B cell (primary cell): ENCODE results near the gene SUMF2. TPM values are rescaled to one million over a fixed set of nuclear protein-coding genes. Genes with fewer than 3 reads are reported as not detected.

Experiments used
- ATAC-seq: fragments of 200-7000 bp; cut with Tn5 transposase; one replicate; pipeline ENCODE4 v1.10.0; 2021; ENCODE audit warnings: low read depth, mild to moderate bottlenecking, moderate number of reproducible peaks, moderate library complexity
- CTCF ChIA-PET: fragments of 350-600 bp; sonication (Branson Sonifier 250); formaldehyde crosslinking; loops from one replicate; lab custom pipeline; 2021; ENCODE audit warnings: antibody characterized with exemption, inconsistent platforms; lab: Charles Lee
- POLR2A ChIA-PET: fragments of 350-600 bp; sonication (Branson Sonifier 250); formaldehyde crosslinking; loops from one replicate; lab custom pipeline; 2021; ENCODE audit warnings: antibody characterized with exemption; lab: Charles Lee
- DNase-seq: peaks from one replicate; pipeline ENCODE4 v3.0.0; 2013
- H2AFZ ChIP-seq: 2 replicates; pipeline ENCODE4 v1.6.1; 2012; ENCODE audit warnings: mild to moderate bottlenecking, low read depth, low read length; ENCODE audit not compliant: insufficient read depth, poor library complexity, severe bottlenecking
- H3K27ac ChIP-seq, 2 donors: 1 replicate in 1 of 2; 2 replicates in 1 of 2; pipeline ENCODE4 v1.5.1; 2012 to 2013; ENCODE audit warnings: low read length in 2 of 2, mild to moderate bottlenecking in 2 of 2, moderate library complexity in 1 of 2
- H3K27me3 ChIP-seq, 4 experiments: fragments of 200-600 bp in 1 of 4; sonication (generic) in 1 of 4; replicated peaks in 1 of 4; 1 replicate in 2 of 4; 2 replicates in 2 of 4; pipeline versions ENCODE4 v1.6.1 to v1.7.0; 2013 to 2016; ENCODE audit warnings: low read length in 3 of 4, mild to moderate bottlenecking in 2 of 4, mixed read lengths in 1 of 4, moderate library complexity in 1 of 4; ENCODE audit not compliant: insufficient read depth in 4 of 4, control insufficient read depth in 3 of 4; ENCODE audit errors: control extremely low read depth in 1 of 4
- H3K36me3 ChIP-seq, 2 experiments: replicated peaks in 1 of 2; 1 replicate in 1 of 2; 2 replicates in 1 of 2; pipeline versions ENCODE4 v1.6.1 to v1.7.1; 2013; ENCODE audit warnings: low read length in 1 of 2; ENCODE audit not compliant: insufficient read depth in 2 of 2, control insufficient read depth in 1 of 2; ENCODE audit errors: control extremely low read depth in 1 of 2, extremely low read depth in 1 of 2
- H3K4me1 ChIP-seq, 2 donors: fragments of 200-600 bp in 1 of 2; sonication (generic) in 1 of 2; 1 replicate in 1 of 2; 2 replicates in 1 of 2; pipeline versions ENCODE4 v1.5.1 to v1.6.1; 2013 to 2017; ENCODE audit warnings: low read length in 2 of 2; ENCODE audit not compliant: control insufficient read depth in 2 of 2, insufficient read depth in 2 of 2
- H3K4me2 ChIP-seq: replicated peaks from 2 replicates; pipeline ENCODE3; 2012; ENCODE audit warnings: mild to moderate bottlenecking, low read depth, low read length; ENCODE audit not compliant: poor library complexity, severe bottlenecking
- H3K4me3 ChIP-seq, 5 experiments: fragments of 200-600 bp in 1 of 5; sonication (generic) in 1 of 5; 1 replicate in 3 of 5; 2 replicates in 2 of 5; pipeline versions ENCODE4 v1.5.1 to v1.7.0; 2011 to 2016; ENCODE audit warnings: low read length in 4 of 5, mild to moderate bottlenecking in 4 of 5, low read depth in 2 of 5, control low read depth in 1 of 5, moderate library complexity in 1 of 5; ENCODE audit not compliant: insufficient read depth in 1 of 5; ENCODE audit errors: control extremely low read depth in 1 of 5, extremely low read depth in 1 of 5
- H3K79me2 ChIP-seq: fragments of 200-600 bp; sonication (generic); one replicate; pipeline ENCODE4 v1.6.0; 2016; ENCODE audit warnings: low read length; ENCODE audit not compliant: control insufficient read depth, insufficient read depth
- H3K9ac ChIP-seq: fragments of 200-600 bp; sonication (generic); 2 replicates; pipeline ENCODE4 v1.6.1; 2017; ENCODE audit warnings: mild to moderate bottlenecking, low read length, moderate library complexity
- H3K9me3 ChIP-seq, 3 donors: one replicate each; pipeline versions ENCODE4 v1.6.1 to v1.7.1; 2013; ENCODE audit warnings: low read length in 2 of 3; ENCODE audit not compliant: control insufficient read depth in 2 of 3, insufficient read depth in 1 of 3; ENCODE audit errors: control extremely low read depth in 1 of 3
- H4K20me1 ChIP-seq: 2 replicates; pipeline ENCODE4 v1.6.0; 2012; ENCODE audit warnings: mild to moderate bottlenecking, low read length; ENCODE audit not compliant: insufficient read depth, control insufficient read depth, poor library complexity, severe bottlenecking
- H3K27ac Mint-ChIP-seq: one replicate; pipeline ENCODE4 v1.8.0; 2021; ENCODE audit warnings: mixed read lengths
- H3K27me3 Mint-ChIP-seq: one replicate; pipeline ENCODE4 v1.8.0; 2021; ENCODE audit warnings: mixed read lengths
- H3K4me1 Mint-ChIP-seq: one replicate; pipeline ENCODE4 v1.8.0; 2021; ENCODE audit warnings: mixed read lengths
- H3K4me3 Mint-ChIP-seq: one replicate; pipeline ENCODE4 v1.8.0; 2021; ENCODE audit warnings: mixed read lengths
- H3K9me3 Mint-ChIP-seq: one replicate; pipeline ENCODE4 v1.8.0; 2022; ENCODE audit warnings: mixed read lengths; ENCODE audit not compliant: insufficient read depth
- EZH2 ChIP-seq: IDR thresholded peaks from 2 replicates; pipeline ENCODE4 v1.6.1; 2012; ENCODE audit warnings: borderline replicate concordance, low read depth, mild to moderate bottlenecking, moderate library complexity, low read length; ENCODE audit not compliant: insufficient read depth, poor library complexity, severe bottlenecking
- WGBS: methylation state at CpG from one replicate; pipeline ENCODE4 v1.1.5; 2013; ENCODE audit warnings: missing lambda C conversion rate; ENCODE audit not compliant: insufficient coverage; 5-methylcytosine and 5-hydroxymethylcytosine counted together
- intact Hi-C: fragments of 100-400 bp; cut with micrococcal nuclease; formaldehyde crosslinking; loops from one replicate; pipeline ENCODE4 v1.10.0; 2022
- polyA plus RNA-seq: library from polyadenylated mRNA; depleted of rRNA; stranded (reverse); fragments of >200 nt; gene quantifications from 2 replicates; pipeline ENCODE4 v1.2.3, GENCODE V29; 2012
- total RNA-seq, 2 donors: library from RNA; stranded (reverse); fragments of 120-200 nt in 1 of 2; gene quantifications; 1 replicate in 1 of 2; 2 replicates in 1 of 2; pipeline versions ENCODE4 v1.2.3 to v1.2.4, GENCODE V29; 2013 to 2022
- TF ChIP-seq, protein P1 (sequence below): fragments of 200-600 bp; IDR thresholded peaks from one replicate; pipeline ENCODE4 v1.8.0; 2022; ENCODE audit warnings: antibody characterized with exemption, mild to moderate bottlenecking

The SUMF2 gene
- total and polyA plus RNA-seq, 2 donors (not counting 1 experiment from before 2014, with no cell fraction given) = 101 to 115 TPM

DNA sequence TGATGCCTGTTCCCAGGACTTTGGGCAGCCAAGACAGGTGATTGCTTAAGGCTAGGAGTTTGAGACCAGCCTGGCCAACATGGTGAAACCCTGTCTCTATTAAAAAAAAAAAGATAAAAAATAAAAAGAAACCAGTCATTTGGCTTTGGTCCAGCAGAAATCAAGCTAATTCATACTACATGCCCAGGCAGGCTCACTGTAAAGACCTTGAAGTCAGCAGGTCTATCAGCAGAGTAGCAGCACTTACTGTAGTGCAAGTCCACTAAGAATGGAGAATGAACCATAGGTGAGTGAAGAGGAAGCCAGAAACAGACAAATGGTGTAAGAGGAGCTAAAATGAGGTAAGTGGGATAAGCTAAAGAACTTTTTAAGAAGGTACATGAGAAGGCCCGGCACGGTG, 37.5 kb upstream of the SUMF2 start:
- Histone ChIP-seq H3K9me3 (no peaks in the 10 kb centered on the region), H4K20me1 (no peaks in the 10 kb centered on the region), H3K27ac (no peak overlapping the region), H3K27me3 (no peaks in the 10 kb centered on the region), H3K4me3 (no peak overlapping the region), H3K36me3 (no peaks in the 10 kb centered on the region), H2AFZ (no peak overlapping the region), H3K9ac (no peak overlapping the region), H3K79me2 (no peaks in the 10 kb centered on the region), H3K4me1 (no peaks in the 10 kb centered on the region), H3K4me2 (no peak overlapping the region)
- intact Hi-C loops = no loop called here
- Mint-ChIP-seq H3K27me3 (no peaks in the 10 kb centered on the region), H3K27ac (no peak overlapping the region), H3K9me3 (no peaks in the 10 kb centered on the region), H3K4me3 (no peak overlapping the region), H3K4me1 (no peaks in the 10 kb centered on the region)
- CTCF ChIA-PET = no interaction called here
- DNase-seq = no peak
- no peak for ATAC-seq
- POLR2A ChIA-PET = no interaction called here
- no peak for TF ChIP-seq EZH2
- TF ChIP-seq, protein P1, sequence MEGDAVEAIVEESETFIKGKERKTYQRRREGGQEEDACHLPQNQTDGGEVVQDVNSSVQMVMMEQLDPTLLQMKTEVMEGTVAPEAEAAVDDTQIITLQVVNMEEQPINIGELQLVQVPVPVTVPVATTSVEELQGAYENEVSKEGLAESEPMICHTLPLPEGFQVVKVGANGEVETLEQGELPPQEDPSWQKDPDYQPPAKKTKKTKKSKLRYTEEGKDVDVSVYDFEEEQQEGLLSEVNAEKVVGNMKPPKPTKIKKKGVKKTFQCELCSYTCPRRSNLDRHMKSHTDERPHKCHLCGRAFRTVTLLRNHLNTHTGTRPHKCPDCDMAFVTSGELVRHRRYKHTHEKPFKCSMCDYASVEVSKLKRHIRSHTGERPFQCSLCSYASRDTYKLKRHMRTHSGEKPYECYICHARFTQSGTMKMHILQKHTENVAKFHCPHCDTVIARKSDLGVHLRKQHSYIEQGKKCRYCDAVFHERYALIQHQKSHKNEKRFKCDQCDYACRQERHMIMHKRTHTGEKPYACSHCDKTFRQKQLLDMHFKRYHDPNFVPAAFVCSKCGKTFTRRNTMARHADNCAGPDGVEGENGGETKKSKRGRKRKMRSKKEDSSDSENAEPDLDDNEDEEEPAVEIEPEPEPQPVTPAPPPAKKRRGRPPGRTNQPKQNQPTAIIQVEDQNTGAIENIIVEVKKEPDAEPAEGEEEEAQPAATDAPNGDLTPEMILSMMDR = no peak
- WGBS = no CpG with 5 or more reads among the region's 2 CpGs

DNA sequence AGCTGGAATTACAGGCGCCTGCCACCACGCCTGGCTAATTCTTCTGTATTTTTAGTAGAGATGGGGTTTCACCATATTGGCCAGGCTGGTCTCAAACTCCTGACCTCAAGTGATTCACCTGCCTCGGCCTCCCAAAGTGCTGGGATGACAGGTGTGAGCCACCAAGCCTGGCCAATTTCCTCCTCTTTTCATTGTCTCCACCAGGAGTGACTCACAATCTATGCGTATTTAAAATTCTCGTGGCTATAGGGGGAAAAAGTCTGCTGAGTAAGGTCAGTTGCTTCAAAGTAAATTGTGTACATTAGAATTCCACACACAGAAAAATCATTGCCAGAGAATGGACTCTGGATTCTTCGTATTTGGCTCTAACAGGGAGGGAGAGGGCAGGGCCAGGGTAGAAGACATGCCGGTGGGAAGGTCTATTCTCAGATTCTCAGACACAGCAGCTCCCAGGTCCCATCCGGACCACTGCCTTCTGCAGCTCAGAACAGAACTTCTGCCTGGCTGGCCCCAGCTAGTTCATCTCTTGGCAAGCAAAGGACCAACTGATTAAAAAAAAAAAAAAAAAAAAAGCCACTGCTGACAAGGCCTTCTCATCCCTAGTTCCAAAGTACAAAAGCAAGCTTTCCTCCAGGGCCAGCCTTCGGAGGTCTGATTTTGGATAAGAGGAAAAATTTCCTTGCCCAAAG, 35.0 kb upstream of the SUMF2 start:
- no peak for ATAC-seq
- H3K79me2 ChIP-seq = no peaks in the 10 kb centered on the region

More for the DNA sequence above, 35.0 kb upstream of the SUMF2 start:
- Histone ChIP-seq H3K36me3 (no peaks in the 10 kb centered on the region), H3K4me1 (peaks cover 3 to 4% of the 10 kb centered on the region in 2 donors), H3K27ac (no peak overlapping the region), H4K20me1 (no peaks in the 10 kb centered on the region), H3K4me2 (no peak overlapping the region), H2AFZ (no peak overlapping the region), H3K9ac (no peak overlapping the region), H3K27me3 (no peaks in the 10 kb centered on the region), H3K4me3 (no peak overlapping the region), H3K9me3 (no peaks in the 10 kb centered on the region)
- no peak overlapping the region for H3K27ac Mint-ChIP-seq
- no peak for DNase-seq
- CTCF ChIA-PET = no interaction called here
- no peak for TF ChIP-seq EZH2
- TF ChIP-seq, protein P1 = no peak
- H3K27me3 Mint-ChIP-seq = no peaks in the 10 kb centered on the region
- intact Hi-C loops = no loop called here
- no peak overlapping the region for H3K4me3 Mint-ChIP-seq
- POLR2A ChIA-PET = no interaction called here
- no peaks in the 10 kb centered on the region for H3K9me3 Mint-ChIP-seq
- WGBS = 100% methylated on average over 3 of the region's 9 CpGs
- H3K4me1 Mint-ChIP-seq = peaks cover 6% of the 10 kb centered on the region
